ENCODE results near the gene PRR5. TPM values are rescaled to one million over a fixed set of nuclear protein-coding genes. Genes with fewer than 3 reads are reported as not detected.

The PRR5 gene
- total RNA-seq, 2 experiments from 2014 or later, result 20.0 to 35.7 TPM

DNA sequence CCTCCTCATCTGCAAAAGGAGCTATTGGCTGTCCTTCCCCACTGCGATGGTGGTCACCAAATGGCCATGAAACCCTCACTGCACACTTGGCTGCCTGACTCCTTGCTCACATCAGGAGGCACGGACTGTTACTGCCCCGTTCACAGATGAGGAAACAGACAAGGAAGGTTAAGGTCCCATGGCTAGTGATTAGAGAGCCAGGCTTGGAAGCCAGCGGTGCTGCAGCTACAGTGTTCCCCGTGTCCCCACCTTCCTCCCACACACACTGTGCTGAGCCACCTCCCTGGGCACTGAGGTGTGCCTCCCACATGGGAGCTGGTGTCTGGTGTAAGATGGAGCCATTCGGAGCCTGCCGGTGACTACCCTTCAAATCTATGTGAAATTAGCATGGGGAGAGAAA is 53.0 kb downstream of the PRR5 start:
- H3K27ac Mint-ChIP-seq, result no peak overlapping the region
- CTCF ChIA-PET, result no interaction called here
- H3K9me3 Mint-ChIP-seq (ENCODE audit: low read depth), result no peaks in the 10 kb centered on the region
- H3K27me3 Mint-ChIP-seq, result peaks cover 56% of the 10 kb centered on the region
- no peak overlapping the region for H3K4me3 Mint-ChIP-seq
- H3K36me3 Mint-ChIP-seq, result no peaks in the 10 kb centered on the region
- ATAC-seq (no peak), DNase-seq (no peak)
- no peaks in the 10 kb centered on the region for H3K4me1 Mint-ChIP-seq

DNA sequence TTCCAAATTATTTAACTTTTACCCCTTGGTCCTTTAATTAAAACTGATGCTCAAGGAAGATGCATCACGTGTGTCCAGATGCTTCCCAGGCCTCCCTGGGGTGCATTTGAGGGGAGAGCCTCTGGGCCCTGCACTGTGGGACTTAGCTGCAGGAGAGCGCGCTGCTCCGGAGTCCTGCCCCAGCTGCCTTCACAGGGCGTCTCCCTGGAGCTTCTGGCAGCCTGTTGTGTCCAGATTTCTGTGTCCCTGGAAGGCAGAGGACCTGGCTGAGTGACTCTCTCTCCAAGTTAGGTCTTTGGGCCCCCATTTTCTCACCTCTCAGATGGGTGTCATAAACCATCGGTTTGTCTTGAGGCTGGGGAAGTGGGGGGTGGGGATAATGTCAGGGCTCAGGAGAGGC is 53.4 kb downstream of the PRR5 start:
- H3K27me3 Mint-ChIP-seq, result peaks cover 53% of the 10 kb centered on the region
- CTCF ChIA-PET, result no interaction called here
- H3K4me3 Mint-ChIP-seq, result no peak overlapping the region
- H3K36me3 Mint-ChIP-seq, result no peaks in the 10 kb centered on the region
- no peaks in the 10 kb centered on the region for H3K9me3 Mint-ChIP-seq (ENCODE audit: low read depth)
- DNase-seq (no peak), ATAC-seq (no peak)
- no peak overlapping the region for H3K27ac Mint-ChIP-seq
- H3K4me1 Mint-ChIP-seq, result no peaks in the 10 kb centered on the region

DNA sequence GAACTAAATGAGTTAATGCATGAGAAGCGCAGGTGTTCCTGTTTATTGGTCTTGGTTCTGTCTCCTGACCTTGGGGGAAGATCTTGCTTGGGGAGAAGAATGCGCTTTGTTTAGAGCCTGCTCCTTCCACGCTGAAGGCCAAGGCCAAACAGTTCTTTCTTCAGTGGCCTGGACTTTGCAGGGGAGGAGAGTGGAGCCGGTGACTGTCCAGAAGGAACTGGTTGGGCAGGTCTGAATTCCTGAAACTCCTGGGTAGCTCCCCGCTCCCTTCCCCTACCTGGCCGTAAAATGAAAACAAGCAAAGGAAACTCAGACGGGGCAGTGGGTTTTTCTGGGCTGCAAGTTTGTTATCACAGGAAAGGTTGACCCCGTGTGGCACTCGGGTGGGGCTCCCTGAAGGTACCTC is 54.0 kb downstream of the PRR5 start:
- no peaks in the 10 kb centered on the region for H3K4me1 Mint-ChIP-seq
- ATAC-seq, result no peak
- peaks cover 51% of the 10 kb centered on the region for H3K27me3 Mint-ChIP-seq
- H3K4me3 Mint-ChIP-seq, result no peak overlapping the region
- no peak overlapping the region for H3K27ac Mint-ChIP-seq
- CTCF ChIA-PET, result no interaction called here
- H3K9me3 Mint-ChIP-seq (ENCODE audit: low read depth), result no peaks in the 10 kb centered on the region
- DNase-seq, result no peak
- H3K36me3 Mint-ChIP-seq, result no peaks in the 10 kb centered on the region

DNA sequence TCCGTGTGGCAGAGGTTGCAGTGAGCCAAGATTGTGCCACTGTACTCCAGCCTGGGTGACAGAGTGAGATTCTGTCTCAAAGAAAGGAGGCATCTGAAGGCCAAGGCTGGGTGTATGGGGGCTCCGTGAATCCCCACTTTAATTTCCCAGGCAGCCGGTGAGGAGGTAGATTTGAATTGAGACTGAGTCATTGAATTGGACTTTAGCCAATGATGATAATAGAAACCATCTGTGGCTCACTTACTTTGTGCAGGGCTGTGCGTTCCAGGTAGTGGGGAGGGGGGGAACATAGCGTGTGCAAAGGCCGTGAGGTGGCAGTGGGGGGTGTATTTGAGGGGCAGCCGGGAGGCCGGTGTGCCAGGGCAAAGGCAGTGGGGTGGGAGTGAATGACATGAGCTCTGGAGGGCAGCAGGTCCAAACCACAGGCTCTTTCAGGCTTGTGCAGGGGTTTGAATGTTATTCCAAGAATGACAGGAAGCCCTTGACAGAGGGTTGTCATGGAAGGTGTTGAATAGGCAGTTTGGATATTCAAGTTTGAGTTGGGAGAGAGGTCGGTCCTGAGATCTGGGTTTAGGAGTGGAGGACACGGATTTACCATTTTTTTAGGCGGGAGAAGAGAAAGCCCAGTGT is 56.5 kb downstream of the PRR5 start:
- no peak overlapping the region for H3K27ac Mint-ChIP-seq
- no peaks in the 10 kb centered on the region for H3K4me1 Mint-ChIP-seq
- H3K27me3 Mint-ChIP-seq, result peaks cover 35% of the 10 kb centered on the region
- H3K4me3 Mint-ChIP-seq, result no peak overlapping the region
- H3K9me3 Mint-ChIP-seq (ENCODE audit: low read depth), result no peaks in the 10 kb centered on the region
- no peak for ATAC-seq
- CTCF ChIA-PET, result no interaction called here
- DNase-seq, result no peak
- H3K36me3 Mint-ChIP-seq, result no peaks in the 10 kb centered on the region

DNA sequence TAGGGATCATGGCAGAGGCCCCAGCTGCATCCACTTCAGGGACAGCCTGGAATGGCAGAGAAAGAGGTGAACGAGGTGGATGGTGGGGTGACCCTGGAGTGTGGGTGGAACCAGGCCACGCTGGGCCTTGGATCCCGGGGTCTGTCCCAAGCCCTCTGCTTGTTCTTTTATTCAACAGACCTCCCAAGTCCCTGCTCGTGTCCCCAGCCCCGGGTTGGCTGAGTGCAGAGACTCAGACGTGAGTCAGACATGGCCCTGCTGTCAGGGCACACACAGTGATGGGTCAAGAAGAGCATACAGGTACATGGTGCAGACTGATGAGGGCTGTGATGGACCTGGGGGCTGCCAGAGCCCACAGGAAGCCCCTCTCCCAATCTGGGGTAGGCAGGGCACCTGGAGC is 57.0 kb downstream of the PRR5 start:
- no peak overlapping the region for H3K4me3 Mint-ChIP-seq
- no peak for ATAC-seq
- no peak for DNase-seq
- CTCF ChIA-PET, result no interaction called here
- H3K27ac Mint-ChIP-seq, result no peak overlapping the region
- H3K36me3 Mint-ChIP-seq, result no peaks in the 10 kb centered on the region
- H3K4me1 Mint-ChIP-seq, result no peaks in the 10 kb centered on the region
- H3K9me3 Mint-ChIP-seq (ENCODE audit: low read depth), result no peaks in the 10 kb centered on the region
- H3K27me3 Mint-ChIP-seq, result peaks cover 30% of the 10 kb centered on the region

DNA sequence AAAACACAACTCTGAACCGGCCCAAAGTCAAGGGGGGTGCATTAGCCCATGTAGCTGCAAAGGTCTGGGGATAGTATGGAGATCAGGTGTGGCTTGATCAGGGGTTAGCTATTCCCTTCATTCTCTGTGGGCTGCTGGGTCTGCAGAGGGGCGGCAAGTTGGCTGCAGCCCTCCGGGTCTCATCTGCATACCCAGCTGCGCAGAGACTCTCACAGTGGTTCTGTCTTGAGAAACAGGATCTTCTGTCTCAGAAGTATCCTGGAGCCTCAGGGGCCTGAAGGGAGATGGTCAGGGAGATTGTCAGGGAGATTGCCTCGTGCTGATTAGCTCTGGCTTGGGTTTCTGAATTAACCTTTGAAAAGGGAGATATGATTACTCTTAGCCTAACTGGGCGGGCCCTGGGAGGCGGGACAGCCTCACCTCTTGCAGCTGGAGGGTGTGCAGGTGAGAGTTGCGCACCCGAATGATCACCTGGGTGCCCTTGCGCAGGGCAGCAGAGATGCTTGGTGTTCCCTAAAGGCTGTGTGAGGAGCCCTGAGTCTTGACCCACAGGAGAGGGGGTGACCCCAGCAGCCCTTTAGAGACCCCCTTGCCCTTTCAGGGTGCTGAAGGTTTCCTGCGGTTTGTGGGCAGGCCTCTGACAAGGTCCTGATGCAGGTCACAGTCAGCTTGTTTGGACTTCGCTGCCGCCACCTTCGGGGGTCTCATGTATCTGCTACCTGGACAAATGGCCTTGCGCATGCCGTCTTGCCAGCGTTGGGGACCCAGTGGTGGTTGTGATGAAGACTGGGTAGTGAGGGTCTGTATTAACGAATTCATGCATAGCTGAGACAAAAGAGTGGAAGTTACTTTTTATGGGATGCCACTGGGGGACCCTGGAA is 57.7 kb downstream of the PRR5 start:
- H3K36me3 Mint-ChIP-seq, result no peaks in the 10 kb centered on the region
- DNase-seq, result no peak
- H3K4me3 Mint-ChIP-seq, result no peak overlapping the region
- H3K27me3 Mint-ChIP-seq, result peaks cover 23% of the 10 kb centered on the region
- H3K9me3 Mint-ChIP-seq (ENCODE audit: low read depth), result no peaks in the 10 kb centered on the region
- H3K4me1 Mint-ChIP-seq, result no peaks in the 10 kb centered on the region
- no peak for ATAC-seq
- no peak overlapping the region for H3K27ac Mint-ChIP-seq
- CTCF ChIA-PET, result no interaction called here

DNA sequence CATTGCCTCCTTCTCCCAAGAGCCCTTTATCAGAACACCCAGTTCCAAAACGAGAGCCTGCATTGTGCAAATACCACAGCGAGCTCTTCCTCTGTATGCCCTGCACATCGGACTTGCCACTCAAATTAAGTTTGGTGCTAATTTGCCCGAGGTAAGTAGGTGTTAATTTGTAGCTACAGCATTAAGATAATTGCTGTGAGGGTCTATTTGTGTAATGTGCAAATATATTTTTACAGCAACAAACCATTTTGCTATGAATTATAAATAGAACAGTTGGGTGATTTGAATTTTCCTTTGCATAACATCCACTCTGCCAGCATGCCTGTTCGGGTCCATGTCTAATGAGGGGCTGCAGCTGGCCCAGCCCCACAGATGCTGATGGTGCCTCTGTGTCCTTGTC is 58.5 kb downstream of the PRR5 start:
- no peaks in the 10 kb centered on the region for H3K36me3 Mint-ChIP-seq
- CTCF ChIA-PET, result no interaction called here

DNA sequence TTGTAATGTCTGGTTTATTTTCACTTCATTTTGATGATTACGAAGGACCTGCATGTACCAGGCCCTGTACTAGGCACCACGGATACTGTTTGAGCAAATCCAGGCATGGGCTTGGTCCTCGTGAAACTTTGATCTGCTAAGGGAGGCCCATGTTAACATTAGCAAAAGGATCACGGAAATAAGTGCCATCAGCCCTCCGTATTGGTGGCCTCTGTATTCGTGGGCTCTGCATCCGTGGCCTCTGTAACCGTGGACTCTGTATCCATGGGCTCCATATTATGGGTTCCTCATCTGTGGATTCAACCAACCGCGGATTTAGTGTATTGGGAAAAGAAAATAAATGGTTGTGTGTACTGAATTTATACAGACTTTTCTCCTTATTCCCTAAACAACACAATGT is 59.0 kb downstream of the PRR5 start:
- H3K27me3 Mint-ChIP-seq, result peaks cover 9% of the 10 kb centered on the region
- no peak for DNase-seq
- no peak for ATAC-seq
- H3K36me3 Mint-ChIP-seq, result no peaks in the 10 kb centered on the region
- H3K4me1 Mint-ChIP-seq, result no peaks in the 10 kb centered on the region
- CTCF ChIA-PET, result no interaction called here
- H3K4me3 Mint-ChIP-seq, result no peak overlapping the region
- H3K9me3 Mint-ChIP-seq (ENCODE audit: low read depth), result no peaks in the 10 kb centered on the region
- no peak overlapping the region for H3K27ac Mint-ChIP-seq

More for the DNA sequence above, 58.5 kb downstream of the PRR5 start:
- Mint-ChIP-seq H3K27me3 (peaks cover 15% of the 10 kb centered on the region), H3K9me3 (ENCODE audit: low read depth) (no peaks in the 10 kb centered on the region), H3K4me1 (no peaks in the 10 kb centered on the region), H3K27ac (no peak overlapping the region), H3K4me3 (no peak overlapping the region)
- no peak for ATAC-seq
- no peak for DNase-seq

DNA sequence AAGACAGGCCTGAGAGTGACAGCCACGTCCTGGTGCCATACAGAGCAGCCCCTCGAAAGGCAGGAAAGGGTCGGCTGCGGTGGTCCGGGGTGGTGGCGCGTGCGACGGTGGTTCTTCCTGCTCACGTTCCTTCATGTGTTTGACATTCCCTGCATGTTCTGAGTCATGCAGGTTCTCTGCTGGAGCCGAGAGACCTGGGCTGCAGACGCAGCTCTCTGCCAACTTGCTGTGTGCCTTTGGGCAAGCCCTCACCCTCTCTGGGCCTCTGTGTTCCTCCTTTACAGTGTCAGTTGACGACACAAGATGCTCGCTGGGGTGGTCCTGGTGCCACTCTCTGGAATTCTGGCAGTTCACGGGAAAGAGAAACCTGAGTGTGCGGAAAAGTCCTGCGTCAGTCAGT is 62.4 kb downstream of the PRR5 start:
- H3K9me3 Mint-ChIP-seq (ENCODE audit: low read depth), result no peaks in the 10 kb centered on the region
- ATAC-seq (no peak), DNase-seq (no peak)
- CTCF ChIA-PET, result no interaction called here
- no peak overlapping the region for H3K27ac Mint-ChIP-seq
- no peaks in the 10 kb centered on the region for H3K36me3 Mint-ChIP-seq
- no peaks in the 10 kb centered on the region for H3K4me1 Mint-ChIP-seq
- no peak overlapping the region for H3K4me3 Mint-ChIP-seq
- H3K27me3 Mint-ChIP-seq, result no peaks in the 10 kb centered on the region

DNA sequence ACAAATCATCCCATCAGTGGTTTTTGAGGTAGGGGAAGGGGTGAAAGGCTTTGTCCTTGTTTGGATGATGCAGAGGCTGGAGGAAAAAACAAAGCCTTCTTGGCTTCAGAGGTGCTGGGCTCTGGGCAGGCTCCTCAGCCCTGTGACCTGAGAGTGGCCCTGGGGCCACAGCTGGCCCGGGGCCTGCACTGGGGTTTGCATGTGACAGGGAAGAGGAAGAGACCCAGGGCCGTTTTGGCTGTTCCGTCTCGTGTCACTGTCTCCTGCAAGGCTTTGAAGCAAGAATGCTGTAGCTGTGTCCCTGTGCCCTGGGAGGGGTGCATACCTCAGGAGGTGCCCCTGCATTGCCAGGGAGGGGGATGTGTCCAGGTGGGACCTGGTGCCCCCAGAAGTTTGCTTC is 63.0 kb downstream of the PRR5 start:
- CTCF ChIA-PET, result no interaction called here
- DNase-seq (no peak), ATAC-seq (no peak)
- no peaks in the 10 kb centered on the region for H3K27me3 Mint-ChIP-seq
- no peaks in the 10 kb centered on the region for H3K36me3 Mint-ChIP-seq
- H3K27ac Mint-ChIP-seq, result no peak overlapping the region
- no peaks in the 10 kb centered on the region for H3K4me1 Mint-ChIP-seq
- no peaks in the 10 kb centered on the region for H3K9me3 Mint-ChIP-seq (ENCODE audit: low read depth)
- H3K4me3 Mint-ChIP-seq, result no peak overlapping the region

DNA sequence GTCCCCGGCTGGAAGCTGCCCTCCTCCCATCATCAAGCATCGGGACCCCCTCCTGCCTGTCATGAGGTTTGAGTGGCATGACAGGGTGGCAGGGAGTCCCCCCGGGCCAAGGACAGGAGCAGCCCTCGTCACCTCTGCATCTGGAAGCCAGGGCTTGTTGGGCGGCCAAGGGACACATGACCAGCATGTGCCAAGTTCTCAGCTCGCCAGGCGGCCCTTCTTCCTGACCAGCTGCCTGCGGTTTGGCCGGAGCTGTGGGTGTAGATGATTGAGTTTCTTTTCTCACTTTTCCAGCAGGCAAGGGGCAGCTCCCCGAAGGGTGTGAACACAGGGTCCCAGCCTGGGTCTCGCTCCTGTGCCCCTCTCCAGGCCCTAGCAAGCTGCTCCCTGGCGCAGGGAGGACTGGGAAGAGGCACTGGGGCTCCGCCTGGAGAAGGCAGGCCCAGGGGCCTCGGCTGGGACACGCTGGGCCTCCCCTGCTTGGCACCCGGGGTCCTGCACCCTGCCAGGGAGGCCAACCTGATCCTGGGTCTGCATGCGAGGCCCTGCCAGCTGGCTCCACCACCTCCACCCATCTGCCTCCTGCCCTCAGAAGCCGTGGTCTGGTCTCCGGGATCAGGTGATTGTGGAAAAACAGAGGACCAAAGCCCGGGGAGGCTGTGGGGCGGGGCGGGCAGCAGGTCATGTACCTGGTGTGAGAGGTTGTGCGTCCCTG is 63.7 kb downstream of the PRR5 start:
- Mint-ChIP-seq H3K4me3 (no peak overlapping the region), H3K27ac (no peak overlapping the region), H3K9me3 (ENCODE audit: low read depth) (no peaks in the 10 kb centered on the region), H3K4me1 (no peaks in the 10 kb centered on the region), H3K36me3 (no peaks in the 10 kb centered on the region), H3K27me3 (no peaks in the 10 kb centered on the region)
- ATAC-seq (no peak), DNase-seq (no peak)
- CTCF ChIA-PET, result interaction anchor here (0.5 kb wide), 1 partner anchor 1056 kb away, joined by 4 read pairs; no protein-coding TSS in a partner anchor

DNA sequence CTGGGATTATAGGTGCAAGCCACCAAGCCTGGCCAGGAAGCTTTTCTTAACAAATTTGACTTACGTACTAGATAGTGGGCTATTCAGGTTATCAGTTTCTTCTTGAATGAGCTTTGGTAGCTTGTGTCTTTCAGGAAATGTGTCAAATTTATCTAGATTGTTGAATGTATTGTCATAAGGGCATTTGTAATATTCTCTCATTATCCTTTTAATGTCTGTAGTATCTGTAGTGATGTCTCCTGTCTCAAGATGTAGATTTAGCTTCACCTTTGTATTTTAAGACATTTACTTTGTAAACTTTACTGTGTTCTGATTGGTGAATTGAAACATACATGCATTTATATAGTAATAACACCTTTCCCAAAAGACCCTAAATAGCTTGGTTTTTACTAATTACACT is 71.1 kb downstream of the PRR5 start:
- Mint-ChIP-seq H3K27ac (no peak overlapping the region), H3K4me1 (no peaks in the 10 kb centered on the region), H3K36me3 (no peaks in the 10 kb centered on the region), H3K27me3 (no peaks in the 10 kb centered on the region), H3K9me3 (ENCODE audit: low read depth) (peaks cover 7% of the 10 kb centered on the region), H3K4me3 (no peak overlapping the region)
- CTCF ChIA-PET, result interaction anchor here (1.3 kb wide), 1 partner anchor 37 kb away, joined by 3 read pairs; no protein-coding TSS in a partner anchor
- DNase-seq, result no peak
- no peak for ATAC-seq

DNA sequence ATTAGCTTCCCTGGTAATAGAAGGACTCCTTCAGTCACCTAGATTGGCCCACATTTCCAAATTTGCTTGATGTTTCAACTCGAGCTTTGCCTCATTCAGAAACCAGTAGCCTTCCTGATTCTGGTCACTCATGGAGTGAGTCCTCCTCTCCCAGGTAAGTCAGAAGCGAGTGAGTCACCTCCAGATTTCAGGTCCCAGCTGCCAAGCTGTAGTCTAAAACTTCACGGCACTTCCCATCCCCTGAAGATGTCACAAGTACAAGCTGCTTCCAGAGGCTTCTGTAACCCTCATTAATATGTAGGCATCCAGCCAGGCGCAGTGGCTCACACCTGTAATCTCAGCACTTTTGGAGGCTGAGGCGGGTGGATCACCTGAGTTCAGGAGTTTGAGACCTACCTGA is 73.9 kb downstream of the PRR5 start:
- DNase-seq, result no peak
- CTCF ChIA-PET, result no interaction called here
- Mint-ChIP-seq H3K9me3 (ENCODE audit: low read depth) (peaks cover 7% of the 10 kb centered on the region), H3K27ac (no peak overlapping the region), H3K27me3 (no peaks in the 10 kb centered on the region), H3K4me1 (no peaks in the 10 kb centered on the region), H3K4me3 (no peak overlapping the region), H3K36me3 (no peaks in the 10 kb centered on the region)
- no peak for ATAC-seq
